GM12872 (cell line): ENCODE results near the gene DNAJC30.

Experiments used
- TF ChIP-seq, protein P1 (sequence below): IDR thresholded peaks from 3 replicates; pipeline ENCODE4 v1.5.1; 2011; ENCODE audit warnings: low read depth, mild to moderate bottlenecking, low read length, moderate library complexity; ENCODE audit not compliant: insufficient read depth

The DNAJC30 gene

GRCh38 chr7:73704640-73705550, 21.6 kb upstream of the DNAJC30 start:
- TF ChIP-seq, protein P1, sequence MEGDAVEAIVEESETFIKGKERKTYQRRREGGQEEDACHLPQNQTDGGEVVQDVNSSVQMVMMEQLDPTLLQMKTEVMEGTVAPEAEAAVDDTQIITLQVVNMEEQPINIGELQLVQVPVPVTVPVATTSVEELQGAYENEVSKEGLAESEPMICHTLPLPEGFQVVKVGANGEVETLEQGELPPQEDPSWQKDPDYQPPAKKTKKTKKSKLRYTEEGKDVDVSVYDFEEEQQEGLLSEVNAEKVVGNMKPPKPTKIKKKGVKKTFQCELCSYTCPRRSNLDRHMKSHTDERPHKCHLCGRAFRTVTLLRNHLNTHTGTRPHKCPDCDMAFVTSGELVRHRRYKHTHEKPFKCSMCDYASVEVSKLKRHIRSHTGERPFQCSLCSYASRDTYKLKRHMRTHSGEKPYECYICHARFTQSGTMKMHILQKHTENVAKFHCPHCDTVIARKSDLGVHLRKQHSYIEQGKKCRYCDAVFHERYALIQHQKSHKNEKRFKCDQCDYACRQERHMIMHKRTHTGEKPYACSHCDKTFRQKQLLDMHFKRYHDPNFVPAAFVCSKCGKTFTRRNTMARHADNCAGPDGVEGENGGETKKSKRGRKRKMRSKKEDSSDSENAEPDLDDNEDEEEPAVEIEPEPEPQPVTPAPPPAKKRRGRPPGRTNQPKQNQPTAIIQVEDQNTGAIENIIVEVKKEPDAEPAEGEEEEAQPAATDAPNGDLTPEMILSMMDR = no peak

DNA sequence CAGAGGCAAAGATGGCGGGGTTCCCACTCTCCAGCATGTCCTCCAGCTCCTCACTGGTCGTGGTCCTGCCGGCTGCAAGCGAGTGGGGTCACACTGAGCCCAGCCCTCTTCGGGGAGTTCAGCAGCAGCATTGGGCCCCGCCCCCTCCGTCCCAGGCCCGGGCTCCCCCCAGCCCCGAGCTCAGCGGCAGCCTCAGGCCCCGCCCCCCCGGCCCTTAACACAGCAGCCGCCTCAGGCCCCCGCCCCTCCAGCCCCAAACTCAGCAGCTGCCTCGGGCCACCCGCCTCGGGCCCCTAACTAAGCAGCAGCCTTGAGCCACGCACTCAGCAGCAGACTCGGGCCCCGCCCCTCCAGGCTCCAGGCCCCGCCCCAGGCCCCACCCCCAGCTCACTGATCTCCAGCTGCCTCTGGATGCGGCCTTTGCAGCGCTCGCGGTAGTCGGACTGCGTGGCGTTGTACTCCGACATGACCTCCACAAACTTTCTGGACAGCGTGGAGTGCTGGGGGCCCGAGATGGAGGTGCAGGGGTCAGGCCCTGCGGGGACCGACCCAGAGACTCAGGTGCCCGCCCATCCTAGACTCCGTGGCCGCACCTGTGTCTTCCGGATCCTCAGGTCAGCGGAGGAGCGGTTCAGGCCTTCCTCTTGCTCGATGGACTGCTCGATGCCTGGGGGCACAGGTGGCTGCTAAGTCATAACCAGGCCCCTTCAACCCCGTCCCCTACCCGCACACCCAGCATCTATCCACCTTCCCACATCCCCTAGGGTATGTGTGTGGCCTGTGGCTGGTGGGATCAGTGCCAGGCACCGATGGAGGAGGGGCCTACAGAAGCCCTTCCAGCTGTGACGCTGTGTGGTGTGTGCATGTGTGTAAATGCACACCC, 20.7 kb upstream of the DNAJC30 start:
- TF ChIP-seq, protein P1 = no peak

GRCh38 chr7:73703225-73703624, 20.0 kb upstream of the DNAJC30 start:
- TF ChIP-seq, protein P1 = no peak

DNA sequence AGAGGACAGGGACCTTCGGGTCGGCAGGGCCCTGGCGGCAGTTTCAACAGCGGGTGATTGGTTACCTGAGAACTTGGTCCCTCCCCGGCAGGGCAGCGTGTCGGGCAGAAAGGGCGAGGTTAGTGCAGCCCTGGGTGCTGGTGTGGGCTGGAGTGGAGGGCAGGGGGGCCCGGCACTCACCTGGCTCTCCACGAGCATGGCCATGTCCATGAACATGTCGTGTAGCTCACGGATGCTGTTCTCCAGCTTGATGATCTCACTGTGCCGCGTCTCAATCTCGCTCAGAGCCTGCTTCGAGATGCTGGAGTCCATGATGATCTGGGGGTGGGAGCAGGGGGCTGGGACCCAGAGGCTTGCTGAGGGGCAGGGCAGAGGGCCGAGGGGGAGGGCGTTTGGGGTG, 19.4 kb upstream of the DNAJC30 start:
- TF ChIP-seq, protein P1 = no peak

- TF ChIP-seq, protein P1 = no peak
These were observed 19.0 kb upstream of the DNAJC30 start for GRCh38 chr7:73702226-73702625.

GRCh38 chr7:73701357-73701995, 18.2 kb upstream of the DNAJC30 start:
- TF ChIP-seq, protein P1 = peak; percentile 72
